ENCODE data around the gene TAS2R42. TPM values are rescaled to one million over a fixed set of nuclear protein-coding genes. Genes with fewer than 3 reads are reported as not detected.

TAS2R42 gene
- total RNA-seq, 1 donor from 2014 or later: not detected

GRCh38 chr12:11147420-11147819, 39.3 kb downstream of the TAS2R42 start:
- Mint-ChIP-seq H3K27me3 (no peaks in the 10 kb centered on the region), H3K36me3 (peaks cover 44% of the 10 kb centered on the region), H3K9me3 (peaks cover 17% of the 10 kb centered on the region), H3K4me3 (no peak overlapping the region), H3K4me1 (ENCODE audit: unreplicated experiment) (no peaks in the 10 kb centered on the region), H3K27ac (no peak overlapping the region)
- TF ChIP-seq CTCF (conservative IDR thresholded peaks at IDR 0.05): no peak
- no peak for DNase-seq (ENCODE audit: extremely low spot score, unreplicated experiment)

GRCh38 chr12:11144297-11144696, 42.4 kb downstream of the TAS2R42 start:
- no peaks in the 10 kb centered on the region for H3K4me1 Mint-ChIP-seq (ENCODE audit: unreplicated experiment)
- no peaks in the 10 kb centered on the region for H3K27me3 Mint-ChIP-seq
- no peak overlapping the region for H3K27ac Mint-ChIP-seq
- DNase-seq (ENCODE audit: extremely low spot score, unreplicated experiment): no peak
- no peak overlapping the region for H3K4me3 Mint-ChIP-seq
- H3K36me3 Mint-ChIP-seq: peaks cover 55% of the 10 kb centered on the region
- peaks cover 10% of the 10 kb centered on the region for H3K9me3 Mint-ChIP-seq
- no peak for TF ChIP-seq CTCF (conservative IDR thresholded peaks at IDR 0.05)

- no peak for TF ChIP-seq CTCF (conservative IDR thresholded peaks at IDR 0.05)
- H3K4me3 Mint-ChIP-seq: no peak overlapping the region
- DNase-seq (ENCODE audit: extremely low spot score, unreplicated experiment): no peak
- H3K27ac Mint-ChIP-seq: no peak overlapping the region
- peaks cover 58% of the 10 kb centered on the region for H3K36me3 Mint-ChIP-seq
- H3K9me3 Mint-ChIP-seq: peaks cover 10% of the 10 kb centered on the region
- H3K4me1 Mint-ChIP-seq (ENCODE audit: unreplicated experiment): no peaks in the 10 kb centered on the region
- no peaks in the 10 kb centered on the region for H3K27me3 Mint-ChIP-seq
These were observed 43.4 kb downstream of the TAS2R42 start for GRCh38 chr12:11143352-11143751.

- Mint-ChIP-seq H3K27ac (no peak overlapping the region), H3K27me3 (no peaks in the 10 kb centered on the region), H3K9me3 (no peaks in the 10 kb centered on the region), H3K4me3 (no peak overlapping the region), H3K4me1 (ENCODE audit: unreplicated experiment) (no peaks in the 10 kb centered on the region), H3K36me3 (peaks cover 39% of the 10 kb centered on the region)
- DNase-seq (ENCODE audit: extremely low spot score, unreplicated experiment): no peak
- TF ChIP-seq CTCF (conservative IDR thresholded peaks at IDR 0.05): no peak
These were observed 50.7 kb downstream of the TAS2R42 start for GRCh38 chr12:11136075-11136474.

Other genes starting within 250 kb of the TAS2R42 start
- gene TAS2R14, start 247.7 kb downstream of the TAS2R42 start, total RNA-seq (ENCODE audit: low replicate concordance): 2.7 and 2.8 TPM in 2 replicates
- 0.86 and 1.8 TPM in 2 replicates for gene TAS2R50, start 200.0 kb downstream of the TAS2R42 start, total RNA-seq (ENCODE audit: low replicate concordance)
- 1.1 and 2.1 TPM in 2 replicates for gene TAS2R20, start 188.6 kb downstream of the TAS2R42 start, total RNA-seq (ENCODE audit: low replicate concordance)
- gene TAS2R19, start 164.3 kb downstream of the TAS2R42 start, total RNA-seq (ENCODE audit: low replicate concordance): 3.1 and 3.5 TPM in 2 replicates
- gene TAS2R31, start 155.5 kb downstream of the TAS2R42 start, total RNA-seq (ENCODE audit: low replicate concordance): 2.1 and 4.3 TPM in 2 replicates
- 0.85 and 1.0 TPM in 2 replicates for gene TAS2R46, start 124.6 kb downstream of the TAS2R42 start, total RNA-seq (ENCODE audit: low replicate concordance)
- gene TAS2R43, start 94.6 kb downstream of the TAS2R42 start, total RNA-seq (ENCODE audit: low replicate concordance): 0.36 and 1.0 TPM in 2 replicates
- gene TAS2R30, start 52.3 kb downstream of the TAS2R42 start, total RNA-seq (ENCODE audit: low replicate concordance): 1.3 and 2.3 TPM in 2 replicates
- gene SMIM10L1, start 15.7 kb downstream of the TAS2R42 start, total RNA-seq (ENCODE audit: low replicate concordance): 15.1 and 24.0 TPM in 2 replicates
- 0.26 TPM in 1 of 2 replicates, not detected in the other for gene PRB3, start 82.8 kb upstream of the TAS2R42 start, total RNA-seq (ENCODE audit: low replicate concordance)
- not detected in 2 replicates for gene PRB4, start 123.5 kb upstream of the TAS2R42 start, total RNA-seq (ENCODE audit: low replicate concordance)
- not detected in 2 replicates for gene PRB2, start 208.6 kb upstream of the TAS2R42 start, total RNA-seq (ENCODE audit: low replicate concordance)